CD4-positive, alpha-beta T cell treated with Interferon alpha-2 for 1 hour (primary cell): ENCODE results near the gene ZCCHC9.
"Not testable (repeated sequence)": the region's sequence is repeated elsewhere in the genome, so short reads cannot be mapped to it uniquely, and the experiment has no call there.

Experiments used
- DNase-seq, 2 donors: peaks; one replicate each; pipeline ENCODE4 v3.0.0-alpha.2; 2020 to 2022

The ZCCHC9 gene, protein sequence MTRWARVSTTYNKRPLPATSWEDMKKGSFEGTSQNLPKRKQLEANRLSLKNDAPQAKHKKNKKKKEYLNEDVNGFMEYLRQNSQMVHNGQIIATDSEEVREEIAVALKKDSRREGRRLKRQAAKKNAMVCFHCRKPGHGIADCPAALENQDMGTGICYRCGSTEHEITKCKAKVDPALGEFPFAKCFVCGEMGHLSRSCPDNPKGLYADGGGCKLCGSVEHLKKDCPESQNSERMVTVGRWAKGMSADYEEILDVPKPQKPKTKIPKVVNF

DNA sequence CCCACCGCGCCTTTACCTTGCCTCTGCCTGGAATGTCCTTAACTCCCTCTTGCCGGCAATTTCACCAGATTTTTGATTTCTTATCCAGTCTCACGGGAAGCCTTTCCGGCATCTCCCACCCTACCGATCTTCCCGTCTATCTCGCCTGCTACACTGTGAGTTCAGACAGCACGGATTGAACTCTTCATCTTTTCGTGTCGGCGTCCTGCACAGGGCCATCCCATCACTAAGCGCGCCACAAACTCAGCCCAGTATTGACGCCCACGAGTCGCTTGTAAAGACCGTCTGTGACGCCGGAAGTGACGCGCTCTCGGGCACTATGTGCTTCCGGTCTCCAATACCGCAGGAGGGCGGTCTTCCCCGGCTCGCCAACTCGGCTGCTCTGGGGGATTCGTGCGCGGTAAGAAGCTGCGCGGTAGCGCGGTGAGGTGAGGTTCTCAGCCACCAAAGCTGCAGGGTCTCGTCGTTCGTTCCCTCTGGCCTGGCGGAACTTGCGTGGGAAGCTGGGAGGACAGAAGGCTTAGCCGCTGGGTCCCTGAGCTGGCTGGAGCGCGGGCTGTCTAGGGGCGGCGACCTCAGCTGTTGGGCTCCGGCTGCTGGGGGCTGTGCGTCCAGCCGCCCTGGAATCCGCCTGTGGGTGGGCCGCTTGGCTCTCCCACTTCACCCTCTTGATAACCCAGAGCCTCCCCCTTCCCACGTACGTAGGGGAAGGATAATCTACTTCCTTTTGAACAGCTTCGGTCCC, at the start of gene ZCCHC9:
Gene ZCCHC9, plus strand, starts transcription at position 317 of the 745 bp plus-strand sequence. CDS start 3,171 bp downstream, outside the sequence.
- peak; percentile 94 to 95 for DNase-seq

DNA sequence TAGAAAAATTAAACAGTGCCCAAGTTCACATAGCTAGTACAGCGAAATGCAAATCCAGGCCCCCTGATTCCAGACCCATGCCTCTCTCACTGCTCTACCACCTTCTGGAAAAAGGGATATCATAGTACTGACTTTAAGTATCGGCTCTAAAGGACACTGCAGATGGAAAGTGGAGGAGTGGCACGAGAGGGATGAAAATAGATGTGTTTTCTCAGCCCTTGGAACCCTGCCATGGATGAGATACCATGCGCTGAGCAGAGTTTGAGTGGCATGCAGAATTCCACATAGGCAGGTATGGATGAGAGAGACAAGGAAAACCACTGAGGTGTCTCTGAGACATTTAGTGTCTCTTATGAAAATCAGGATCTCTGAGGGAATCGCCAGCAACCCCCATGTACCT, 49.5 kb upstream of the ZCCHC9 start:
- no peak for DNase-seq

GRCh38 chr5:81252904-81253303, 48.5 kb upstream of the ZCCHC9 start:
- DNase-seq, result no peak

- DNase-seq, result no peak
Measured at GRCh38 chr5:81253875-81254274, 47.5 kb upstream of the ZCCHC9 start.

- DNase-seq, result no peak
Measured at GRCh38 chr5:81254886-81255559, 46.4 kb upstream of the ZCCHC9 start.

DNA sequence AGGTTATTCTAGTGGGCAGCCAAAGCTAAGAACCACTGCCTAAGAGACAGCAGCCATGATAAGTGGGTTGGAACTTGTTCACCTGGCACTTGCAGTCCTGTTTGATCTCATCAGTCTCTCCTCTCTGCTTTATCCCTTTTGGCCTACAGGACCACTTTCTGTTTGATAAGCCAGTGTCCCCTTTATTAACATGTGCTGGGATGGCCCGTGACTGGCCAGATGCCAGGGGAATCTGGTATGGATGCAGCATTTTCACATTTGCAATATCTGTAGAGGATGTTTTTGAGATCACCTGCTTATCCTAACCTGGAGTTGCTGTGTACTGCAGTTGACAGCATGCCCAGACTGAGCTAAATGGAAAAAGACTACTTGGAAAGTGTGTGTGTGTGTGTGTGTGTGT, 44.6 kb upstream of the ZCCHC9 start:
- DNase-seq, result no peak

DNA sequence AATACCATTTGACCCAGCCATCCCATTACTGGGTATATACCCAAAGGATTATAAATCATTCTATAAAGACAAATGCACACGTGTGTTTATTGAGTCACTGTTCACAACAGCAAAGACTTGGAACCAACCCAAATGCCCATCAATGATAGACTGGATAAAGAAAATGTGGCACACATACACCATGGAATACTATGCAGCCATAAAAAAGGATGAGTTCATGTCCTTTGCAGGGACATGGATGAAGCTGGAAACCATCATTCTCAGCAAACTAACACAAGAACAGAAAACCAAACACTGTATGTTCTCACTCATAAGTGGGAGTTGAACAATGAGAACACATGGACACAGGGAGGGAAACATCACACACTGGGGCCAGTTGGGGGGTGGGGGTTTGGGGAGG, 38.6 kb upstream of the ZCCHC9 start:
- not testable (repeated sequence) for DNase-seq

- DNase-seq, result no peak
Measured at GRCh38 chr5:81265101-81265500, 36.3 kb upstream of the ZCCHC9 start.

DNA sequence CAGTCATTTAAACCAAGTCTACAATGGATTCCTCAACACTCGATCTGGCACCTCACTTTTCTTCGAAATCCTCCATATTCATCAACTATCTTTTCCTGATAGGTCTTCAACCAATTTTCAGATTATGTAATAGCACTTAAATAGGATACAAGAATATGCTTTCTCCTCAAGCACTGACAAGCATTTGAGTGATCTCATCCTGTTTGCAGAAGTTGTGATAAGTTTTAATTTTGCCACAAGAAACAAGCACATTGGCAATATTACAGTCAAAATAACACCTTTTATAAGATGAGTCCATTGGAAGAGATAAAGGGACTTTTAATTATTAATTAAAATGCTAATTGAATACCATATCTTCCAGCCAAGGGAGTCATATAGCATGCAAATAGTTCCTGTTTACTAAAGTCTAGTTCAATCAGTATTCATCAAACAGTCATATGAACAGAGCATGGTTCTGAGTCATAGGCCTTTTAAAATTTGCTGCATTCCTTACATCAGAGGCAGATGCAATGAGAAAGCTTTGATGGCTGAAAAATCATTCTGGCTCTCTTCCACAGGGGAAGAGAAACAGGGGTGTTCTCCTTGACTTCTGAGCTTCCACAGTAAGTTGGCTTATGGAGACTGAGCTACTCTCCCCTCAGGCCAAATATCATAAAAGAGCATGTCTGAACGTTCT, 32.7 kb upstream of the ZCCHC9 start:
- DNase-seq, result no peak

DNA sequence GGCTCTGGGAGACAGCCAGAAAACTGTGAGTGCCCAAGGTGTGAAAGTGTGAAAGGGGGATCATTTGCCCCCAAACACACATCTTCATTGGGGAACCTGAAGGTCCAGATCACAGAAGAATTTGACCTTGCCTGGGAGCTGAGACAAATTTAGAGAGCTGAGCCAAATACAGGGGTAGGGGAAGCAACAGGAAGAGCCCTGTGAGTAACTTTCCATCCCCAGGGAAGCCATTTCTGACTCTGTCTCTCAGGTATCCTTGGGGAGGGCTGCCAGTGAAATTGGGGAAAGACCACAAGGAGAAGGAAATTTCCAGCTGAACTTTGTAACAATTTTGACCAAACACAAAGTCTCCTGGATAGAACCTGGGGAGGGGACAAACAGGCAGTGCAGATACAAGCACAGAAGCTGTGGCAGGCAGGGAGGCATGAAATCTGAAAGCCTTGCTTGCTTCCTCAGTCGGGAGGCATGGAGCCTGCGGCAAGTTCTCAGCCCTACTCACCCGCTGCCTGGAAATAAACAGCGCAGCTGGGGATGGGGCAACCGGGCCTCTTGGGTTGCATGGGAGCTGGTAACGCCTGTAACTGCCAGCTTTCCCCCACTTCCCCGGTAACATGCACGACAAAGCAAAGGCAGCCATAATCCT, 31.5 kb upstream of the ZCCHC9 start:
- DNase-seq, result no peak

DNA sequence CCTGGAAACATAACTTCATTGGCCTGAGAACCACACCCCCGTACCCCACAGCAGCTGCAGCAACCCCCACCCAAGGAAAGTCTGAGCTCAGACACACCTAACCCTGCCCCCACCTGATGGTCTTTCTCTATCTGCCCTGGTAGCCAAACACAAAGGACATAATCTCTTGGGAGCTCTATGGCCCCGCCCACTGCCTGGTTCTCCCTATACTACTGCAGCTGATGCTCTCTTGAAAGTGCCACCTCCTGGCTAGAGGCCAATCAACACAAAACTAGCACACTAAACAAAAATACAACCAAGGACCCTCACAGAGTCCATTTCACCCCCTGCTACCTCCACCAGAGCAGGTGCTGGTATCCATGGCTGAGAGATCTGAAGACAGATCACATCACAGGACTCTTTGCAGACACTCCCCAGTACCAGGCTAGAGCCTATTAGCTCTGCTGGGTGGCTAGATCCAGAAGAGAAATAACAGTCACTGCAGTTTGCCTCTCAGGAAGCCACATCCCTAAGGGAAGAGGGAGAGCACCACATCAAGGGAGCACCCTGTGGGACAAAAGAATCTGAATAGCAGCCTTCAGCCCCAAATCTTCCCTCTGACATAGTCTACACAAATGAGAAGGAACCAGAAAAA, 30.9 kb upstream of the ZCCHC9 start:
- DNase-seq, result not testable (repeated sequence)

DNA sequence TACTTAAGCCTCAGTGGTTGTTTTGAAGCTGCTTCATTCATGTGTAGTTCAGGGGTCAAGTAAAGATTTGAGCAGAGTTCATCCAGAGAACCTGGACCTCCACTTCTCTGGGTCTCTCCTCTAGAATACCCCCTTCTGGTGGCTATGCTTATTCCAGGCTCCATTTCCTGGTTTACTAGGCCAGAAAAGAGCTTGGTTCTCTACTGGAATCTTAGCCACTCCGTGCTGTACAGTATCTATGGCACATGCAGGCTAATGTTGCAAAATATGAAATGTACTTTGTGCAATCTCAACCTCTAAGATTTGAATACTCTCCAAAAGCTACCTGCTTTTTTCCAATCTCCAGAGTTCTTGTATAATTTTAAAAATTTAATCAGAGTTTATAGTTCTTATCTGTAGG, 17.4 kb upstream of the ZCCHC9 start:
- no peak for DNase-seq

DNA sequence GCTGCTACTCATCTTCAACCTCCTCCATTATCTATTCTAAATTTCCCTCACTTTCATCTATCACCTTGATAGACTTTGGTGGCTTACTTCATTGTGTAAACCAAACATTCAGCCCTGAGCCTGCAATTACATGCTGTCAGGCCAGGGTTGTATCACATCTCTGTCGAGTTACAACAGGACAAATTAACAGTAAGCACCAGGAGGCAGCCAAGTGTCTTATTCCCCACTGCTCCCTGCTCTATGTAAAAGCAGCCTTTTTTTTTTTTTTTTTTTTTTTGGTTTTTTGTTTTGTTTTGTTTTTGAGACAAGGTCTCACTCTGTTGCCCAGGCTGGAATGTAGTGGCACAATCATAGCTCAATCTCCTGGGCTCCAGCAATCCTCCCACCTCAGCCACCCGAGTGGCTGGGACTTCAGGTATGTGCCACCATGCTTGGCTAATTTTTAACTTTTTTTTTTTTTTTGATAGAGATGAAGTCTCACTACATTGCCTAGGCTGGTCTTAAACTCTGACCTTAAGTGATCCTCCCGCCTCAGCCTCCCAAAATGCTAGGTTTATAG, 15.2 kb upstream of the ZCCHC9 start:
- DNase-seq, result no peak

GRCh38 chr5:81288021-81288433, 13.4 kb upstream of the ZCCHC9 start:
- DNase-seq, result no peak

GRCh38 chr5:81290146-81290545, 11.2 kb upstream of the ZCCHC9 start:
- DNase-seq, result no peak

DNA sequence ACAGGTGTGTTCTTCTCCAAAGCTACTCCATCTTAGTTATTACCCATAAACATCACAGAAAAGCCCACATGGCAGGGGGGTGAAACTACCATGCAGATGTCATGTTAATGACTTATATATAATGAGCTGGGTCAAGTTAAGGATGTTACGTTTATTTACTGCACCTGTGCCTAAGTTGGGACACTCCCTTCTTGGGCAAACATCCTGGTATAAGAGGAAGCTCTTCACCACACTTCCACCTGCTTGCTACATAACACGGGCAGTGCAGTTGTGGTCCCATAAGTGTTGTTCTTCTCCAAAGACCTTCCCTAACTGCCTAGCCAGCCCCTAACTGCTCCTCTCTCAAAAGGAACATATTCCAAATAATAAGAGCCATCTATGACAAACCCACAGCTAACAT, 9.3 kb upstream of the ZCCHC9 start:
- DNase-seq, result no peak

- not testable (repeated sequence) for DNase-seq
Measured at GRCh38 chr5:81294021-81294420, 7.4 kb upstream of the ZCCHC9 start.

GRCh38 chr5:81297531-81297930, 3.9 kb upstream of the ZCCHC9 start:
- DNase-seq, result no peak

- no peak for DNase-seq
Measured at GRCh38 chr5:81300921-81301270, 491 bp upstream of the ZCCHC9 start.

GRCh38 chr5:81302596-81302995, 1.2 kb downstream of the ZCCHC9 start:
- DNase-seq, result no peak

- no peak for DNase-seq
Measured at GRCh38 chr5:81303563-81303962, 2.2 kb downstream of the ZCCHC9 start.

- no peak for DNase-seq
Measured at GRCh38 chr5:81305785-81306184, 4.4 kb downstream of the ZCCHC9 start.
